Measurements from ENCODE around the gene FPGS. TPM values are rescaled to one million over a fixed set of nuclear protein-coding genes. Genes with fewer than 3 reads are reported as not detected.

FPGS gene
- total RNA-seq, 1 donor from 2014 or later = 65.1 TPM

DNA sequence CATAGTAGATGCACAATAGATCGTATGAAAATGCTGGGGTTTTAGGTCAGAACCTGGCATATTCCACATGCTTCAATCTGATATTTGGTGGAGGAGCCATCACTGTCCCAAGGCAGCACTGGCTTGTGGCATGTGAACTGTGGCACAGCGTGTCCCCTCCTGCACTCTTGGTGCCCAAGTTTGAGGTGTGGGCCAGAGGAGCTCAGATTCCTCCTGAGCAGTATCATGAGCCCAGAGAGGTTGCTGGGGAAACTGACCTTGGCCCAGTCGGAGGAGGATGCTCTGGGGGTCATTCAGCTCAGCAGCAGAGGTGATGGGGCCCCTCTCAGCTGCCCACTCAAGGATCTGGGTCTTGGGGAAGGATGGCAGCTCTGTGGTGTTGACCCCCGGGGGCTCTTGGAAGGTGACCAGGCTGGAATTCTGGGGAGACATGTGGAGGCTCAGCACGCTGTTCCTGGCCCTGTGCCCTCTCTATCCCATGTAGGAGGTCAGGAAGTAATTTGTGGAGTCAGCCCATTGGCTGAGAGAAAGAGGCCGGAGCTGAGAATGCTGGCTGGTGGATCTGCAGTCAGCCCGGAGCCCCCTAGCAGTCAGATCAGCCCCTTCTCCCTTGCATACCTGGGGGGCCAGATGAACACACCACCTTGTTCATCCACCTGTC, 23.7 kb downstream of the FPGS start:
- H3K36me3 Mint-ChIP-seq (ENCODE audit: unreplicated experiment) = peaks cover 21% of the 10 kb centered on the region
- H3K9me3 Mint-ChIP-seq (ENCODE audit: unreplicated experiment) = no peaks in the 10 kb centered on the region
- H3K4me3 Mint-ChIP-seq (ENCODE audit: unreplicated experiment) = no peak overlapping the region
- H3K27me3 Mint-ChIP-seq (ENCODE audit: unreplicated experiment) = no peaks in the 10 kb centered on the region
- peaks cover 26% of the 10 kb centered on the region for H3K4me1 Mint-ChIP-seq (ENCODE audit: unreplicated experiment)
- TF ChIP-seq, protein P1, sequence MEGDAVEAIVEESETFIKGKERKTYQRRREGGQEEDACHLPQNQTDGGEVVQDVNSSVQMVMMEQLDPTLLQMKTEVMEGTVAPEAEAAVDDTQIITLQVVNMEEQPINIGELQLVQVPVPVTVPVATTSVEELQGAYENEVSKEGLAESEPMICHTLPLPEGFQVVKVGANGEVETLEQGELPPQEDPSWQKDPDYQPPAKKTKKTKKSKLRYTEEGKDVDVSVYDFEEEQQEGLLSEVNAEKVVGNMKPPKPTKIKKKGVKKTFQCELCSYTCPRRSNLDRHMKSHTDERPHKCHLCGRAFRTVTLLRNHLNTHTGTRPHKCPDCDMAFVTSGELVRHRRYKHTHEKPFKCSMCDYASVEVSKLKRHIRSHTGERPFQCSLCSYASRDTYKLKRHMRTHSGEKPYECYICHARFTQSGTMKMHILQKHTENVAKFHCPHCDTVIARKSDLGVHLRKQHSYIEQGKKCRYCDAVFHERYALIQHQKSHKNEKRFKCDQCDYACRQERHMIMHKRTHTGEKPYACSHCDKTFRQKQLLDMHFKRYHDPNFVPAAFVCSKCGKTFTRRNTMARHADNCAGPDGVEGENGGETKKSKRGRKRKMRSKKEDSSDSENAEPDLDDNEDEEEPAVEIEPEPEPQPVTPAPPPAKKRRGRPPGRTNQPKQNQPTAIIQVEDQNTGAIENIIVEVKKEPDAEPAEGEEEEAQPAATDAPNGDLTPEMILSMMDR (IDR thresholded peaks at IDR 0.05) = no peak
- H3K27ac Mint-ChIP-seq (ENCODE audit: unreplicated experiment) = no peak overlapping the region
- no peak for DNase-seq (ENCODE audit: extremely low spot score, unreplicated experiment)

DNA sequence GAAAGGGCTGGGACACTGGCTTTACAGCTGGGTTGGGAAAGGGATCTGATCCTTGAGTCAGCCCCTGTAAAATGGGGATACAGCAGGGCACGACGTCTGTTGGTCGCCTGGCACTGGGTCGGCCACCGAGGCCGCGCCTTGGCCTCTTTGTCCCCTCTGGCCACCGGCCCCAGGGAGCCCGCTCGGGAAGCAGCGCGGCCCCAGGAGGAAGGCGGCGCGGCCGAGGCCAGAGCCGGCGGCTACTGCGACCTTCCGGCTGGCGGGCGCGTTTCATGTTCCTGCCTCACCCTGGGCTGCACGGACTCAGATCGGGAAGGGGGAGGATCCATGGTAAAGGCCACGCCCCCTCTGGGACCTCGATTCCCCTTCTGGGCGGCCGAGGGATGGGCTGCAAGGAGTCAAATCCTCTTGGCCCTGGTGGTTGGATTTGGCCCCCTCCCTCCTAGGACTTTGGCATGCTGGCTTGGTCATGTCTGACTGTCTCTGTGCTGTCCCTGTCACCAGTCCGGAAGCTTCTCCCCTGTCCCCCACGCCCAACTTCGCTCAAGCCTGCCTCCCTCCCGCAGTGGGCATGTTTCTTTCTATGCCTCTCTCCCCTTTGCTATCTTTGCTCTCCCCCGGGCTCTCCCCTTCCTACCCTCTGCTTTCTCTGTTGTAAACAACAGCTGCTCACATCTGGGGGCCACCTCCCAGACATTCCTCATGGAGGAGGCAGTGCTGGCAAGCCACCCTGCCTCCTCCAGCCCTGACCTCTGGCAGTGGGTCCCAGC, 25.8 kb downstream of the FPGS start:
- Mint-ChIP-seq H3K9me3 (ENCODE audit: unreplicated experiment) (no peaks in the 10 kb centered on the region), H3K4me3 (ENCODE audit: unreplicated experiment) (peak overlapping the region; percentile 49), H3K27me3 (ENCODE audit: unreplicated experiment) (no peaks in the 10 kb centered on the region), H3K36me3 (ENCODE audit: unreplicated experiment) (peaks cover 23% of the 10 kb centered on the region), H3K27ac (ENCODE audit: unreplicated experiment) (peak overlapping the region; percentile 92), H3K4me1 (ENCODE audit: unreplicated experiment) (peaks cover 34% of the 10 kb centered on the region)
- TF ChIP-seq, protein P1 (IDR thresholded peaks at IDR 0.05) = no peak
- no peak for DNase-seq (ENCODE audit: extremely low spot score, unreplicated experiment)

DNA sequence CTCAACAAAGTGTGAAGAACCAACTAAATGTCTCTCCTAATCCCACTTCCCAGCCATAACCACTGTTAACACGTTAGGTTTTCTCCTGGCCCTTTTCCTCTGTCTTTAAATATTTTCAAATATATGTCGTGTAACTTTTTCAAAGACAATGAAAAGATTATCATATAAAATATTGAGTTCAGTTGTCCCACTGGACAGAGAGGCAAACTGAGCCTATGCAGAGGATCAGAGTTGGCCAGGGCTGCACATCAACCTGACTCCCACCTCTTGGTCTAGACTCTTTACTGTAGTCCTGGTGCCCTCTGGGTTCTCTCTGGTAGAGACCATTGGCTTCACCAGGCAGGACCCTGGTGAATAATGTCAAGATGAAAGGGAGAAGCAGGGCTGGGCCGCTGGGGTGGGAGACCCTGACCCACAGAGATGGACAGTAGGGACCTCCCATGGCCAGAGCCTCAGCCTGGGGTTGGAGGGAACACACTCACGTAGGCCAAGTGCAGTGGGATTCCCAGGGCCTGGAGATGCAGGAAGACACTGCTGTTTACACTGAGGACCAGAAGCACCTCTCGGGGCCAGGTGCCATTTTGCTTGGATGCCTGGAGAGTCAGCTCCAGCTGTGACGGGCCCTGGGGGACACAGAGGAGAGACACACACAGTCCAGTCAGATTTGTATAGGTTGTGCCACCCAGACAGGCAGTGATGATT, 26.7 kb downstream of the FPGS start:
- peaks cover 19% of the 10 kb centered on the region for H3K36me3 Mint-ChIP-seq (ENCODE audit: unreplicated experiment)
- peak overlapping the region; percentile 92 for H3K27ac Mint-ChIP-seq (ENCODE audit: unreplicated experiment)
- H3K27me3 Mint-ChIP-seq (ENCODE audit: unreplicated experiment) = no peaks in the 10 kb centered on the region

DNA sequence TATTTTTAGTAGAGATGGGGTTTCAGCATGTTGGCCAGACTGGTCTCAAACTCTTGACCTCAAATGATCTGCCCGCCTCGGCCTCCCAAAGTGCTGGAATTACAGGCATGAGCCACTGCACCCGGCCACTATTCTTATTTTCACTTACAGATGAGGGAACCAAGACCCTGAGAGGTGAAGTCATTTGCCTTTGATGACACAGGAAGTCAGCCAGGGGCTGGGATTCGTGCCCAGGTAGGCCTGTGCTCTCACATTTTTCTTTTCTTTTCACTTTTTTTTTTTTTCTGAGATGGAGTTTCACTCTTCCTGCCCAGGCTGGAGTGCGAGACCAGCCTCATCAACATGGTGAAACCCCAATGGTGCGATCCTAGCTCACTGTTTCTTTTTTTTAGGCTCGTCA, 29.6 kb downstream of the FPGS start:
- H3K27me3 Mint-ChIP-seq (ENCODE audit: unreplicated experiment) = no peaks in the 10 kb centered on the region
- H3K9me3 Mint-ChIP-seq (ENCODE audit: unreplicated experiment) = no peaks in the 10 kb centered on the region
- TF ChIP-seq, protein P1 (IDR thresholded peaks at IDR 0.05) = no peak
- H3K27ac Mint-ChIP-seq (ENCODE audit: unreplicated experiment) = peak overlapping the region; percentile 67
- H3K36me3 Mint-ChIP-seq (ENCODE audit: unreplicated experiment) = peaks cover 12% of the 10 kb centered on the region
- H3K4me1 Mint-ChIP-seq (ENCODE audit: unreplicated experiment) = peaks cover 54% of the 10 kb centered on the region
- no peak overlapping the region for H3K4me3 Mint-ChIP-seq (ENCODE audit: unreplicated experiment)
- DNase-seq (ENCODE audit: extremely low spot score, unreplicated experiment) = no peak

More for the DNA sequence above, 26.7 kb downstream of the FPGS start:
- TF ChIP-seq, protein P1 (IDR thresholded peaks at IDR 0.05) = no peak
- H3K9me3 Mint-ChIP-seq (ENCODE audit: unreplicated experiment) = no peaks in the 10 kb centered on the region
- peak overlapping the region; percentile 49 for H3K4me3 Mint-ChIP-seq (ENCODE audit: unreplicated experiment)
- peaks cover 37% of the 10 kb centered on the region for H3K4me1 Mint-ChIP-seq (ENCODE audit: unreplicated experiment)
- no peak for DNase-seq (ENCODE audit: extremely low spot score, unreplicated experiment)

DNA sequence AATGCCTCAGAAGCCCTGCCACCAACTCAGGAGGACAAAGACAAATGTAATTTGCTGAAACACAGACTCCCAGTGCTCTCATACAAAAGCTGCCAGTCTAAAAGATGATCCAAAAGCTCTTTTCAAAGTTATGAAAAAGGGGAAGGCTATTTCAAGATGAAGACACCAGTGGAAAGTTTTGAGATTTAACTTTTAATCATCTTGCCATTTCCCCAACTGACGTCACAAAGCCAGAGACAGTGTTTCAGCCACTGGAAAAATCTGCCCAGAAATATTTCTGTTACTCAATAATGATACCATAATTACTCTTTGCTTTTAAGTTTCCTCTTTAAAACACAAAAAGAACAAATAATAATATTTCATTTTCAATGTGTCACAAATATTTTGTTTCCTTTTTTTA, 30.9 kb downstream of the FPGS start:
- peak overlapping the region; percentile 64 for H3K27ac Mint-ChIP-seq (ENCODE audit: unreplicated experiment)
- DNase-seq (ENCODE audit: extremely low spot score, unreplicated experiment) = no peak

More for the DNA sequence above, 30.9 kb downstream of the FPGS start:
- Mint-ChIP-seq H3K9me3 (ENCODE audit: unreplicated experiment) (no peaks in the 10 kb centered on the region), H3K27me3 (ENCODE audit: unreplicated experiment) (no peaks in the 10 kb centered on the region), H3K4me3 (ENCODE audit: unreplicated experiment) (no peak overlapping the region), H3K36me3 (ENCODE audit: unreplicated experiment) (peaks cover 11% of the 10 kb centered on the region), H3K4me1 (ENCODE audit: unreplicated experiment) (peaks cover 61% of the 10 kb centered on the region)
- TF ChIP-seq, protein P1 (IDR thresholded peaks at IDR 0.05) = no peak
